ENCODE results near the gene APOM.

DNA sequence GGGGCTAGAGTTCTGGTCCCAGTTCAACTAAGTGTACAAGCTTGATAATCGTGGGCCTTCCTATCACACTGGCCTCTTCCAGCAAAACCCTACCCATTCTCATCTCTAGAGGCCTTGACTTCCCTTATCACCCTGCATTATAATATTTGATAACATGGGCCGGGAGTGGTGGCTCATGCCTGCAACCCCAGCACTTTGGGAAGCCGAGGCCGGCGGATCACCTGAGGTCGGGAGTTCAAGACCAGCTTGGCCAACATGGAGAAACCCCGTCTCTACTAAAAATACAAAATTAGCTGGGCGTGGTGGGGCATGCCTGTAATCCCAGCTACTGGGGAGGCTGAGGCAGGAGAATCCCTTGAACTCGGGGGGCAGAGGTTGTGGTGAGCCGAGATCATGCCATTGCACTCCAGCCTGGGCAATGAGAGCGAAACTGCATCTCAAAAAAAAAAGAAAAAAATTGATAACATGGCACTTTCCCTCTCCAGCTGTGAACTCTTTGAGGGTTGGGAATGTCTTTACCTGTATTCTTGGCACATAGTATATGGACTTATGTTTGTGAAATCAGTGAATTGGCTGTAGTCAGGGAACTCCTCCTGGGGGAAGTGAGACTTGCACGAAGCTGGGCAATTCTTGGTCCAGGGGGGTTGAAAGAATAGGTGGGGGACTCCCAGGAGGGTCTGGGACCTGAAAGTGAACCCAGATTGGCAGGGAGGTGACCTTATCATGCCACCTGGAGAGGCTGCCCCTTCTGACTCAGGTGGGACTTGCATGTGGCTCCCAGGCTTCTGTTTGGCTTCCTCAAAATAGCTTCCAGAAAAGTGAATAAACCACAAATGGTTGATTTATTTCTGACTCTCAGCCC, 5.8 kb downstream of the APOM start:
- TF ChIP-seq, protein P1, sequence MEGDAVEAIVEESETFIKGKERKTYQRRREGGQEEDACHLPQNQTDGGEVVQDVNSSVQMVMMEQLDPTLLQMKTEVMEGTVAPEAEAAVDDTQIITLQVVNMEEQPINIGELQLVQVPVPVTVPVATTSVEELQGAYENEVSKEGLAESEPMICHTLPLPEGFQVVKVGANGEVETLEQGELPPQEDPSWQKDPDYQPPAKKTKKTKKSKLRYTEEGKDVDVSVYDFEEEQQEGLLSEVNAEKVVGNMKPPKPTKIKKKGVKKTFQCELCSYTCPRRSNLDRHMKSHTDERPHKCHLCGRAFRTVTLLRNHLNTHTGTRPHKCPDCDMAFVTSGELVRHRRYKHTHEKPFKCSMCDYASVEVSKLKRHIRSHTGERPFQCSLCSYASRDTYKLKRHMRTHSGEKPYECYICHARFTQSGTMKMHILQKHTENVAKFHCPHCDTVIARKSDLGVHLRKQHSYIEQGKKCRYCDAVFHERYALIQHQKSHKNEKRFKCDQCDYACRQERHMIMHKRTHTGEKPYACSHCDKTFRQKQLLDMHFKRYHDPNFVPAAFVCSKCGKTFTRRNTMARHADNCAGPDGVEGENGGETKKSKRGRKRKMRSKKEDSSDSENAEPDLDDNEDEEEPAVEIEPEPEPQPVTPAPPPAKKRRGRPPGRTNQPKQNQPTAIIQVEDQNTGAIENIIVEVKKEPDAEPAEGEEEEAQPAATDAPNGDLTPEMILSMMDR (conservative IDR thresholded peaks at IDR 0.05; ENCODE audit: low read depth, low read length): no peak
- TF ChIP-seq POLR2A (IDR thresholded peaks at IDR 0.05; ENCODE audit: low read depth, low read length): no peak
- TF ChIP-seq RFX5 (IDR thresholded peaks at IDR 0.05; ENCODE audit: low read depth, low read length): no peak
- no peak for TF ChIP-seq SMC3 (IDR thresholded peaks at IDR 0.05; ENCODE audit: low read depth, low read length)
- TF ChIP-seq CEBPB (IDR thresholded peaks at IDR 0.05; ENCODE audit: low read depth, low read length): no peak
- TF ChIP-seq MAZ (IDR thresholded peaks at IDR 0.05; ENCODE audit: borderline replicate concordance, low read depth, low read length): no peak
- TF ChIP-seq, protein P2, sequence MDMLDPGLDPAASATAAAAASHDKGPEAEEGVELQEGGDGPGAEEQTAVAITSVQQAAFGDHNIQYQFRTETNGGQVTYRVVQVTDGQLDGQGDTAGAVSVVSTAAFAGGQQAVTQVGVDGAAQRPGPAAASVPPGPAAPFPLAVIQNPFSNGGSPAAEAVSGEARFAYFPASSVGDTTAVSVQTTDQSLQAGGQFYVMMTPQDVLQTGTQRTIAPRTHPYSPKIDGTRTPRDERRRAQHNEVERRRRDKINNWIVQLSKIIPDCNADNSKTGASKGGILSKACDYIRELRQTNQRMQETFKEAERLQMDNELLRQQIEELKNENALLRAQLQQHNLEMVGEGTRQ (IDR thresholded peaks at IDR 0.05; ENCODE audit: low read depth, low read length): no peak
- no peak for TF ChIP-seq MAFK (IDR thresholded peaks at IDR 0.05; ENCODE audit: low read depth, low read length)
- no peak for TF ChIP-seq NFE2L2 (IDR thresholded peaks at IDR 0.05; ENCODE audit: low read depth, low read length)
- TF ChIP-seq CHD1 (IDR thresholded peaks at IDR 0.05; ENCODE audit: low read depth, low read length): no peak
- no peak for TF ChIP-seq RCOR1 (IDR thresholded peaks at IDR 0.05; ENCODE audit: insufficient replicate concordance, low read length)
- TF ChIP-seq MXI1 (IDR thresholded peaks at IDR 0.05; ENCODE audit: borderline replicate concordance, low read depth, low read length): no peak
- no peak for TF ChIP-seq BHLHE40 (IDR thresholded peaks at IDR 0.05; ENCODE audit: low read depth, low read length)
- no peak for TF ChIP-seq RAD21 (IDR thresholded peaks at IDR 0.05; ENCODE audit: low read length)

Measured in IMR-90 (cell line).